ENCODE results near the gene SMG1. TPM values are rescaled to one million over a fixed set of nuclear protein-coding genes. Genes with fewer than 3 reads are reported as not detected.

The SMG1 gene
- total and polyA plus RNA-seq, 2 of the 13 experiments (the other 11 are each of a cell fraction or from before 2014, with no cell fraction given): 48.7 to 53.7 TPM

- TF ChIP-seq ZBTB49 (CRISPR knock-in tag; IDR thresholded peaks at IDR 0.05; ENCODE audit: borderline replicate concordance) (no peak), ISL2 (CRISPR knock-in tag; IDR thresholded peaks at IDR 0.05) (peak; percentile 64; the same call in 1 of the 2 replicates), KAT2B (IDR thresholded peaks at IDR 0.05; ENCODE audit: borderline replicate concordance, low read depth, low read length) (no peak), ZFP37 (CRISPR knock-in tag; IDR thresholded peaks at IDR 0.05; ENCODE audit: borderline replicate concordance) (0 out of 2 replicates have a peak, but pooled peaks have one; percentile 75), ZNF781 (CRISPR knock-in tag; IDR thresholded peaks at IDR 0.05; ENCODE audit: borderline replicate concordance, not compliant biosample characterization) (peak; percentile 40), ARNT2 (CRISPR knock-in tag; IDR thresholded peaks at IDR 0.05; ENCODE audit: low read depth) (no peak), ZNF616 (CRISPR knock-in tag; IDR thresholded peaks at IDR 0.05; ENCODE audit: low read depth) (no peak), MYC (CRISPR knock-in tag; IDR thresholded peaks at IDR 0.05; ENCODE audit: borderline replicate concordance) (peak; percentile 82; the same call in 1 of the 2 replicates), ZMYM3 (CRISPR knock-in tag; IDR thresholded peaks at IDR 0.05) (peak; percentile 25; the same call in 1 of the 2 replicates), PHF20 (CRISPR knock-in tag; IDR thresholded peaks at IDR 0.05) (no peak), ZNF335 (CRISPR knock-in tag; IDR thresholded peaks at IDR 0.05) (peak; percentile 68; the same call in 1 of the 2 replicates), JUNB (CRISPR knock-in tag; IDR thresholded peaks at IDR 0.05; ENCODE audit: borderline replicate concordance) (no peak), POLR2AphosphoS2 (IDR thresholded peaks at IDR 0.05; ENCODE audit: low read depth, low read length) (no peak), LCORL (IDR thresholded peaks at IDR 0.05) (peak; percentile 78), LCORL (CRISPR knock-in tag; IDR thresholded peaks at IDR 0.05) (peak; percentile 83), ZNF891 (CRISPR knock-in tag; IDR thresholded peaks at IDR 0.05) (0 out of 2 replicates have a peak, but pooled peaks have one; percentile 31), ZNF282 (IDR thresholded peaks at IDR 0.05; ENCODE audit: partially characterized antibody) (no peak), ZBTB40 (IDR thresholded peaks at IDR 0.05) (no peak), ZBTB40 (CRISPR knock-in tag; IDR thresholded peaks at IDR 0.05) (no peak; the same call in 1 of the 2 replicates), CHCHD3 (CRISPR knock-in tag; IDR thresholded peaks at IDR 0.05) (0 out of 2 replicates have a peak, but pooled peaks have one; percentile 16)
These were observed 10.6 kb upstream of the SMG1 start (continued) for GRCh38 chr16:18936727-18937340.
